GM23338 (cell line): ENCODE measurements around the gene KLHL21.

Experiments used
- CREB1 ChIP-seq: fragments of 250-450 bp; sonication (Bioruptor Pico); IDR thresholded peaks from 2 replicates; pipeline ENCODE4 v1.5.0; 2020; ENCODE audit warnings: low read depth, mild to moderate bottlenecking, moderate library complexity
- ETS1 ChIP-seq: IDR thresholded peaks from 2 replicates; pipeline ENCODE4 v1.6.1; 2016; ENCODE audit warnings: antibody characterized with exemption
- EZH2 ChIP-seq: fragments of 200-600 bp; sonication (generic); IDR thresholded peaks from one replicate; pipeline ENCODE4 v1.8.0; 2017; ENCODE audit warnings: antibody characterized with exemption, mild to moderate bottlenecking, low read depth; ENCODE audit not compliant: unreplicated experiment
- EZH2phosphoT487 ChIP-seq: fragments of 200-600 bp; sonication (generic); IDR thresholded peaks from one replicate; pipeline ENCODE4 v1.8.1; 2018; ENCODE audit warnings: antibody characterized with exemption; ENCODE audit not compliant: unreplicated experiment
- JUNB ChIP-seq: IDR thresholded peaks from one replicate; pipeline ENCODE4 v1.6.1; 2016; ENCODE audit warnings: antibody characterized with exemption; ENCODE audit not compliant: unreplicated experiment
- REST ChIP-seq: IDR thresholded peaks from one replicate; pipeline ENCODE4 v1.6.1; 2018; ENCODE audit warnings: antibody characterized with exemption; ENCODE audit not compliant: unreplicated experiment
- STAT1 ChIP-seq: IDR thresholded peaks from one replicate; pipeline ENCODE4 v1.6.1; 2016; ENCODE audit warnings: antibody characterized with exemption; ENCODE audit not compliant: unreplicated experiment
- ZNF114 ChIP-seq: fragments of 250-450 bp; sonication (Bioruptor Pico); IDR thresholded peaks from 2 replicates; pipeline ENCODE4 v1.5.0; 2020; ENCODE audit warnings: mild to moderate bottlenecking, moderate library complexity
- TF ChIP-seq, protein P1 (sequence below), 2 experiments: fragments of 200-600 bp in 1 of 2; sonication (generic) in 1 of 2; conservative IDR thresholded peaks; 2 replicates each; pipeline versions ENCODE4 v1.5.1 to v1.6.1; 2016 to 2017; ENCODE audit warnings: antibody characterized with exemption in 2 of 2, low read depth in 2 of 2, mild to moderate bottlenecking in 2 of 2, moderate library complexity in 1 of 2

- TF ChIP-seq, protein P1, sequence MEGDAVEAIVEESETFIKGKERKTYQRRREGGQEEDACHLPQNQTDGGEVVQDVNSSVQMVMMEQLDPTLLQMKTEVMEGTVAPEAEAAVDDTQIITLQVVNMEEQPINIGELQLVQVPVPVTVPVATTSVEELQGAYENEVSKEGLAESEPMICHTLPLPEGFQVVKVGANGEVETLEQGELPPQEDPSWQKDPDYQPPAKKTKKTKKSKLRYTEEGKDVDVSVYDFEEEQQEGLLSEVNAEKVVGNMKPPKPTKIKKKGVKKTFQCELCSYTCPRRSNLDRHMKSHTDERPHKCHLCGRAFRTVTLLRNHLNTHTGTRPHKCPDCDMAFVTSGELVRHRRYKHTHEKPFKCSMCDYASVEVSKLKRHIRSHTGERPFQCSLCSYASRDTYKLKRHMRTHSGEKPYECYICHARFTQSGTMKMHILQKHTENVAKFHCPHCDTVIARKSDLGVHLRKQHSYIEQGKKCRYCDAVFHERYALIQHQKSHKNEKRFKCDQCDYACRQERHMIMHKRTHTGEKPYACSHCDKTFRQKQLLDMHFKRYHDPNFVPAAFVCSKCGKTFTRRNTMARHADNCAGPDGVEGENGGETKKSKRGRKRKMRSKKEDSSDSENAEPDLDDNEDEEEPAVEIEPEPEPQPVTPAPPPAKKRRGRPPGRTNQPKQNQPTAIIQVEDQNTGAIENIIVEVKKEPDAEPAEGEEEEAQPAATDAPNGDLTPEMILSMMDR (conservative IDR thresholded peaks at IDR 0.05; ENCODE audit: low read depth in 2 of 2) = no peak
- TF ChIP-seq EZH2phosphoT487 = no peak
- TF ChIP-seq REST = no peak
- TF ChIP-seq ZNF114 (CRISPR knock-in tag) = no peak
- 0 out of 2 replicates have a peak, but pooled peaks have one; percentile 3 for TF ChIP-seq CREB1 (CRISPR knock-in tag)
- TF ChIP-seq ETS1 = peak; percentile 95
- TF ChIP-seq JUNB = no peak
- no peak for TF ChIP-seq EZH2
- no peak for TF ChIP-seq STAT1
Observed at GRCh38 chr1:6613361-6614018, 10.8 kb upstream of the KLHL21 start, which contains the start of gene PHF13.
